Cardiac atrium fibroblast (primary cell): ENCODE data around the gene FAM184B. TPM values are rescaled to one million over a fixed set of nuclear protein-coding genes. Genes with fewer than 3 reads are reported as not detected.

Experiments
- total RNA-seq: library from RNA; depleted of rRNA; stranded (reverse); fragments of >200 nt; gene quantifications from 2 replicates; pipeline ENCODE4 v1.2.3, GENCODE V29; 2015

The FAM184B gene
- under 0.01 TPM in 1 of 2 replicates, not detected in the other for total RNA-seq

GRCh38 chr4:17781300-17782287 lies at the start of gene FAM184B:
Gene FAM184B, minus strand, starts transcription at chr4:17781621. Its CDS starts 322 bp downstream, at chr4:17781299.

GRCh38 chr4:17810260-17811077 lies 29.0 kb upstream of the FAM184B start, which contains the start of the genes DCAF16 and NCAPG:
Gene DCAF16, minus strand, starts transcription at chr4:17810757. Its CDS starts 6,616 bp downstream, at chr4:17804141.
Gene NCAPG, plus strand, starts transcription at chr4:17810979. Its CDS starts 99 bp downstream, at chr4:17811078.

GRCh38 chr4:17614416-17615299 lies 166.8 kb downstream of the FAM184B start, which contains the start of gene MED28:
Gene MED28, plus strand, starts transcription at chr4:17614641. Its CDS starts 14 bp downstream, at chr4:17614655.

Other genes with a start within 250 kb of the FAM184B start
- gene LAP3, start 204.4 kb downstream of the FAM184B start, total RNA-seq, result 83.6 and 102 TPM in 2 replicates
- gene MED28, start 167.0 kb downstream of the FAM184B start, total RNA-seq, result 3.2 and 14.4 TPM in 2 replicates
- 11.2 and 12.3 TPM in 2 replicates for gene DCAF16, start 29.1 kb upstream of the FAM184B start, total RNA-seq
- gene NCAPG, start 29.4 kb upstream of the FAM184B start, total RNA-seq, result 7.6 and 10.7 TPM in 2 replicates
- gene LCORL, start 240.1 kb upstream of the FAM184B start, total RNA-seq, result 4.5 and 6.8 TPM in 2 replicates